ENCODE measurements around the gene MORN5. TPM values are rescaled to one million over a fixed set of nuclear protein-coding genes. Genes with fewer than 3 reads are reported as not detected.

The MORN5 gene
- total and polyA plus RNA-seq, 2 donors (not counting 1 experiment from before 2014, with no cell fraction given): 0.33 TPM; not detected in 1

DNA sequence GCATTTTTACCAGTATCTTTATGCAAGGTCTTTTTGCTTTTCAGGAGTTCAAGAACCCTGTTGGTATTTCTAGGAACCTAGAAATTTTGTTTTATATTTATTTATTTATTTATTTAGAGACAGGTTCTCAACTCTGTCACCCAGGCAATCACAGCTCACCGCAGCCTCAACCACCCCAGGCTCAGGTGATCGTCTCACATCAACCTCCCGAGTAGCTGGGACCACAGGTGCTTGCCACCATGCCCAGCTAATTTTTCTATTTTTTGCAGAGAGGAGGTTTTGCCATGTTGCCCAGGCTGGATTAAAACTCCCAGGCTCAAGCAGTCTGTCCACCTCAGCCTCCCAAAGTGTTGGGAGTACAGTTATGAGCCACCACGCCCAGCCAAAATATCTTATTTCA is 36.2 kb downstream of the MORN5 start:
- no peaks in the 10 kb centered on the region for H3K79me2 ChIP-seq (ENCODE audit: control insufficient read depth, insufficient read depth, low read length)
- peaks cover 3% of the 10 kb centered on the region for H3K4me1 ChIP-seq (ENCODE audit: control insufficient read depth, extremely low read depth, insufficient read depth, low read length)
- no peaks in the 10 kb centered on the region for H4K20me1 ChIP-seq (ENCODE audit: control insufficient read depth, extremely low read depth, insufficient read depth, low read length)
- no peak overlapping the region for H2AFZ ChIP-seq (ENCODE audit: low read length)
- no peak overlapping the region for H3K4me3 ChIP-seq (replicated peaks in 1 of 4; ENCODE audit: control extremely low read depth in 1 of 4, insufficient read depth in 1 of 4, low read depth in 3 of 4, low read length in 4 of 4)
- no peaks in the 10 kb centered on the region for H3K36me3 ChIP-seq (ENCODE audit: control insufficient read depth, insufficient read depth, low read length)
- H3K27me3 ChIP-seq (ENCODE audit: control insufficient read depth, insufficient read depth, low read length): peaks cover 3% of the 10 kb centered on the region
- DNase-seq (ENCODE audit: low read depth in 2 of 2): no peak
- H3K9ac ChIP-seq (ENCODE audit: insufficient read depth, low read length): no peak overlapping the region
- no peak for TF ChIP-seq EZH2 (IDR thresholded peaks at IDR 0.05; ENCODE audit: low read length, missing control alignments)
- TF ChIP-seq, protein P1, sequence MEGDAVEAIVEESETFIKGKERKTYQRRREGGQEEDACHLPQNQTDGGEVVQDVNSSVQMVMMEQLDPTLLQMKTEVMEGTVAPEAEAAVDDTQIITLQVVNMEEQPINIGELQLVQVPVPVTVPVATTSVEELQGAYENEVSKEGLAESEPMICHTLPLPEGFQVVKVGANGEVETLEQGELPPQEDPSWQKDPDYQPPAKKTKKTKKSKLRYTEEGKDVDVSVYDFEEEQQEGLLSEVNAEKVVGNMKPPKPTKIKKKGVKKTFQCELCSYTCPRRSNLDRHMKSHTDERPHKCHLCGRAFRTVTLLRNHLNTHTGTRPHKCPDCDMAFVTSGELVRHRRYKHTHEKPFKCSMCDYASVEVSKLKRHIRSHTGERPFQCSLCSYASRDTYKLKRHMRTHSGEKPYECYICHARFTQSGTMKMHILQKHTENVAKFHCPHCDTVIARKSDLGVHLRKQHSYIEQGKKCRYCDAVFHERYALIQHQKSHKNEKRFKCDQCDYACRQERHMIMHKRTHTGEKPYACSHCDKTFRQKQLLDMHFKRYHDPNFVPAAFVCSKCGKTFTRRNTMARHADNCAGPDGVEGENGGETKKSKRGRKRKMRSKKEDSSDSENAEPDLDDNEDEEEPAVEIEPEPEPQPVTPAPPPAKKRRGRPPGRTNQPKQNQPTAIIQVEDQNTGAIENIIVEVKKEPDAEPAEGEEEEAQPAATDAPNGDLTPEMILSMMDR (conservative IDR thresholded peaks at IDR 0.05 in 1 of 2, IDR thresholded peaks at IDR 0.05 in 1 of 2; ENCODE audit: low read depth in 1 of 2, low read length in 2 of 2): no peak
- H3K9me3 ChIP-seq (ENCODE audit: control insufficient read depth, insufficient read depth, low read depth, low read length): no peaks in the 10 kb centered on the region
- no peak overlapping the region for H3K4me2 ChIP-seq (ENCODE audit: extremely low read depth, insufficient read depth, low read length)
- no peak overlapping the region for H3K27ac ChIP-seq (ENCODE audit: insufficient read depth, low read length)

DNA sequence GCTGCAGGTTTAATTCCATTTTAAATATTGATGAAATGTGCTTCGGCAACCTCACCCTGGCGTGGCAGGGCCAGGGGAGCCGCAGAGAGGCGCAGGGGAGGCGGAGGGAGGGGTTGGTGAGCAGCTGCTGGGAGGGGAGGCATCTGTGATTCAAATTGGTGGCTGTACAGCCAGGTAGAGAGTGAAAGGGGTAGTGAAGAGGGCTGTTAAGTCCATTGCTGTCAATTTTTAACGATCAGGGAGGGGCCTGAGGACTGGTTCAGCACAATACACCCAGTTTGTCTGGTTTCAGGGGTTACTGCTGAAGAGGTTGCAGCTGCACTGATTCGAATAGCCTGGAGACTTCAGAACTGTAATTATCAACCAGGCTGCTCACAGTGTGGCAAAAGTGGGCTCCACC is 37.7 kb downstream of the MORN5 start:
- Histone ChIP-seq H2AFZ (ENCODE audit: low read length) (no peak overlapping the region), H3K79me2 (ENCODE audit: control insufficient read depth, insufficient read depth, low read length) (no peaks in the 10 kb centered on the region), H3K4me2 (ENCODE audit: extremely low read depth, insufficient read depth, low read length) (no peak overlapping the region), H3K9me3 (ENCODE audit: control insufficient read depth, insufficient read depth, low read depth, low read length) (no peaks in the 10 kb centered on the region), H3K27ac (ENCODE audit: insufficient read depth, low read length) (no peak overlapping the region), H3K4me1 (ENCODE audit: control insufficient read depth, extremely low read depth, insufficient read depth, low read length) (no peaks in the 10 kb centered on the region), H3K9ac (ENCODE audit: insufficient read depth, low read length) (no peak overlapping the region), H4K20me1 (ENCODE audit: control insufficient read depth, extremely low read depth, insufficient read depth, low read length) (no peaks in the 10 kb centered on the region), H3K4me3 (replicated peaks in 1 of 4; ENCODE audit: control extremely low read depth in 1 of 4, insufficient read depth in 1 of 4, low read depth in 3 of 4, low read length in 4 of 4) (no peak overlapping the region), H3K27me3 (ENCODE audit: control insufficient read depth, insufficient read depth, low read length) (peaks cover 3% of the 10 kb centered on the region), H3K36me3 (ENCODE audit: control insufficient read depth, insufficient read depth, low read length) (no peaks in the 10 kb centered on the region)
- no peak for DNase-seq (ENCODE audit: low read depth in 2 of 2)
- TF ChIP-seq, protein P1 (conservative IDR thresholded peaks at IDR 0.05 in 1 of 2, IDR thresholded peaks at IDR 0.05 in 1 of 2; ENCODE audit: low read depth in 1 of 2, low read length in 2 of 2): no peak
- no peak for TF ChIP-seq EZH2 (IDR thresholded peaks at IDR 0.05; ENCODE audit: low read length, missing control alignments)

DNA sequence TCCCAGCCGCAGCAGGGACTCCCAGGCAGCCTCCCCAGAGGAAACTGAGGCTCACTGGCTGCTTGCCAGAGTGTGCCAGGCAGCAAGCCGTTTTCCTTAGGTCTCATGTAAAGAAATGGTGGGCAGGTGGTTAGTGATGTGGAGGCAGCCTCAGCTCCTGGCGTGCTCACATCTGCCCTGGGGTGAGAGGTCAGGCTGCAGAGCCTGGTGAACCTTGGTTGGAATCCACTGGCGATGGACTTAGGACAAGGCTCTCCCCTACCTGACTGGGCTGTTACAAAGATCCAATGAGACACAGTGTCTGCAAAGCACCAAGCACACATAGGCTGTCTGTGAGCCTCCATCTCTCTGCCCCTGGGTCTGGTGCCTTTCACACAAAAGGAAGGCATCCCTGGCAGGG is 38.2 kb downstream of the MORN5 start:
- Histone ChIP-seq H3K4me2 (ENCODE audit: extremely low read depth, insufficient read depth, low read length) (no peak overlapping the region), H3K36me3 (ENCODE audit: control insufficient read depth, insufficient read depth, low read length) (no peaks in the 10 kb centered on the region), H2AFZ (ENCODE audit: low read length) (no peak overlapping the region), H3K4me1 (ENCODE audit: control insufficient read depth, extremely low read depth, insufficient read depth, low read length) (no peaks in the 10 kb centered on the region), H3K27ac (ENCODE audit: insufficient read depth, low read length) (no peak overlapping the region), H3K27me3 (ENCODE audit: control insufficient read depth, insufficient read depth, low read length) (peaks cover 3% of the 10 kb centered on the region), H4K20me1 (ENCODE audit: control insufficient read depth, extremely low read depth, insufficient read depth, low read length) (no peaks in the 10 kb centered on the region), H3K9ac (ENCODE audit: insufficient read depth, low read length) (no peak overlapping the region), H3K9me3 (ENCODE audit: control insufficient read depth, insufficient read depth, low read depth, low read length) (no peaks in the 10 kb centered on the region), H3K79me2 (ENCODE audit: control insufficient read depth, insufficient read depth, low read length) (no peaks in the 10 kb centered on the region), H3K4me3 (replicated peaks in 1 of 4; ENCODE audit: control extremely low read depth in 1 of 4, insufficient read depth in 1 of 4, low read depth in 3 of 4, low read length in 4 of 4) (no peak overlapping the region)
- TF ChIP-seq EZH2 (IDR thresholded peaks at IDR 0.05; ENCODE audit: low read length, missing control alignments): no peak
- TF ChIP-seq, protein P1 (conservative IDR thresholded peaks at IDR 0.05 in 1 of 2, IDR thresholded peaks at IDR 0.05 in 1 of 2; ENCODE audit: low read depth in 1 of 2, low read length in 2 of 2): no peak
- DNase-seq (ENCODE audit: low read depth in 2 of 2): no peak

Measured in fibroblast of lung (primary cell).